ENCODE results near the gene PRMT1. TPM values are rescaled to one million over a fixed set of nuclear protein-coding genes. Genes with fewer than 3 reads are reported as not detected.

PRMT1 gene
- total and polyA plus RNA-seq, 2 of the 13 experiments (the other 11 are each of a cell fraction or from before 2014, with no cell fraction given) = 324 to 374 TPM

DNA sequence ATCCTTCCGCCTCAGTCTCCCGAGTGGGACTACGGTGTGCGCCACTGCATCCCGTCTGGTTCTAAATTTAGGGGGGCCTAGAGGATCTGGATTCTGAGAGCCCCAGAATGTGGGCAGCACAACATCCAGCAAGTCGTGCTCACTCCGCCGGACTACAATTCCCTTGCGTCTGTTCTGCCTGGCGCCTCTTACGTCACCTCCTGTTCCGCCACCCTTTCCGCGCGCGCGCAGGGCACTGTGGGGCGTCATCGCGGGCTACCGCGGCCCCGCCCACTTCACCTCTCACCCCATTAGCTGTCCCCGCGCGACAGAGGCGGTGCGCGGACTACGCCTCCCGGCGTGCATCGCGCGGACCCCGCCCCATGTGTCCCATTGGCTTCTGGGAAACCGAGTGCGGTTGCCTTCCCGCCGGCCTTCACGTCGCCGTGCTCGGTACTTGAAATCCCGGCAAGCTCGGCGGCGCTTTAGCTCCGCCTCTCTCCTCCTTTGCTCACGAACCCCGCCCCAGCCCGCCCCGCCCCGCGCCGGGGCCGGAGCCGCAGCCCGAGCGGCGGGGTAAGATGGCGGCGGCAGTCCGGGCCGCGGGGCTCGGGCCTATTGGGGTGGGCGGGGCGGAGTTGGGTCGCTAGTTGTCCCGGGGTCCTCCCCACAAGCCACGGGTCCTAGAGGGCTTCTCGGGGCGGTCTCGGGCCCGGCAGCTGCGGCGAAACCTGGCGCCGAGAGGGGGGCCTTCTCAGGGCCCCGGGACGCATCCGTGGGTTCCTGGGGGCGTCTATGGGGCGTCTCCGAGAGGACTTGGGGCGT is 35.2 kb upstream of the PRMT1 start, which contains the start of gene SCAF1 (continued):
- TF ChIP-seq POLR2G (IDR thresholded peaks at IDR 0.05; ENCODE audit: low read depth, low read length) = peak; percentile 84
- TF ChIP-seq, protein P1, sequence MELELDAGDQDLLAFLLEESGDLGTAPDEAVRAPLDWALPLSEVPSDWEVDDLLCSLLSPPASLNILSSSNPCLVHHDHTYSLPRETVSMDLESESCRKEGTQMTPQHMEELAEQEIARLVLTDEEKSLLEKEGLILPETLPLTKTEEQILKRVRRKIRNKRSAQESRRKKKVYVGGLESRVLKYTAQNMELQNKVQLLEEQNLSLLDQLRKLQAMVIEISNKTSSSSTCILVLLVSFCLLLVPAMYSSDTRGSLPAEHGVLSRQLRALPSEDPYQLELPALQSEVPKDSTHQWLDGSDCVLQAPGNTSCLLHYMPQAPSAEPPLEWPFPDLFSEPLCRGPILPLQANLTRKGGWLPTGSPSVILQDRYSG (CRISPR knock-in tag; IDR thresholded peaks at IDR 0.05) = peak; percentile 61; the same call in 1 of the 2 replicates
- no peak for TF ChIP-seq ZMYM2 (CRISPR knock-in tag; IDR thresholded peaks at IDR 0.05)
- TF ChIP-seq MXD3 (CRISPR knock-in tag; IDR thresholded peaks at IDR 0.05) = 0 out of 2 replicates have a peak, but pooled peaks have one; percentile 11
- 0 out of 2 replicates have a peak, but pooled peaks have one; percentile 23 for TF ChIP-seq SIX4 (CRISPR knock-in tag; IDR thresholded peaks at IDR 0.05)
- 0 out of 2 replicates have a peak, but pooled peaks have one; percentile 28 for TF ChIP-seq ZNF333 (CRISPR knock-in tag; IDR thresholded peaks at IDR 0.05; ENCODE audit: borderline replicate concordance)
- no peak for TF ChIP-seq FIP1L1 (IDR thresholded peaks at IDR 0.05; ENCODE audit: borderline replicate concordance, insufficient read depth, low read depth, low read length)
- TF ChIP-seq MAZ (IDR thresholded peaks at IDR 0.05; ENCODE audit: borderline replicate concordance, low read depth, low read length) = peak; percentile 66; the same call in 1 of the 2 replicates
- peak; percentile 93 for TF ChIP-seq MAZ (CRISPR knock-in tag; IDR thresholded peaks at IDR 0.05; ENCODE audit: low read depth)
- TF ChIP-seq FOXA1 (IDR thresholded peaks at IDR 0.05) = no peak
- TF ChIP-seq FOXA1 (CRISPR knock-in tag; IDR thresholded peaks at IDR 0.05) = 0 out of 2 replicates have a peak, but pooled peaks have one; percentile 9
- TF ChIP-seq ZNF639 (CRISPR knock-in tag; conservative IDR thresholded peaks at IDR 0.05) = peak; percentile 96
- no peak for TF ChIP-seq STAG1 (CRISPR knock-in tag; IDR thresholded peaks at IDR 0.05)
- TF ChIP-seq TARDBP (CRISPR knock-in tag; IDR thresholded peaks at IDR 0.05) = peak; percentile 96; the same call in 1 of the 2 replicates
- no peak for TF ChIP-seq SMAD9 (CRISPR knock-in tag; IDR thresholded peaks at IDR 0.05)
- peak; percentile 73; the same call in 1 of the 2 replicates for TF ChIP-seq ZSCAN25 (CRISPR knock-in tag; IDR thresholded peaks at IDR 0.05)
- peak; percentile 69 for TF ChIP-seq AGO1 (IDR thresholded peaks at IDR 0.05; ENCODE audit: low read depth, low read length, poor library complexity, severe bottlenecking)
- TF ChIP-seq ZBTB25 (CRISPR knock-in tag; IDR thresholded peaks at IDR 0.05) = peak; percentile 95
- peak; percentile 77 for TF ChIP-seq POLR2AphosphoS5 (IDR thresholded peaks at IDR 0.05; ENCODE audit: low read depth, low read length)
- peak; percentile 96 for TF ChIP-seq GABPA (IDR thresholded peaks at IDR 0.05; ENCODE audit: low read depth, low read length)
- peak; percentile 96 for TF ChIP-seq GABPA (CRISPR knock-in tag; IDR thresholded peaks at IDR 0.05; ENCODE audit: low read depth)
- TF ChIP-seq, protein P2, sequence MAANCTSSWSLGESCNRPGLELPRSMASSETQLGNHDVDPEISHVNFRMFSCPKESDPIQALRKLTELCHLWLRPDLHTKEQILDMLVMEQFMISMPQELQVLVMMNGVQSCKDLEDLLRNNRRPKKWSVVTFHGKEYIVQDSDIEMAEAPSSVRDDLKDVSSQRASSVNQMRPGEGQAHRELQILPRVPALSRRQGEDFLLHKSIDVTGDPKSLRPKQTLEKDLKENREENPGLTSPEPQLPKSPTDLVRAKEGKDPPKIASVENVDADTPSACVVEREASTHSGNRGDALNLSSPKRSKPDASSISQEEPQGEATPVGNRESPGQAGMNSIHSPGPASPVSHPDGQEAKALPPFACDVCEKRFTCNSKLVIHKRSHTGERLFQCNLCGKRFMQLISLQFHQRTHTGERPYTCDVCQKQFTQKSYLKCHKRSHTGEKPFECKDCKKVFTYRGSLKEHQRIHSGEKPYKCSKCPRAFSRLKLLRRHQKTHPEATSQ (CRISPR knock-in tag; IDR thresholded peaks at IDR 0.05; ENCODE audit: borderline replicate concordance) = no peak
- TF ChIP-seq ZNF207 (IDR thresholded peaks at IDR 0.05; ENCODE audit: borderline replicate concordance) = no peak
- peak; percentile 71 for TF ChIP-seq NFYC (CRISPR knock-in tag; IDR thresholded peaks at IDR 0.05)
- TF ChIP-seq ZNF136 (CRISPR knock-in tag; IDR thresholded peaks at IDR 0.05; ENCODE audit: low read depth) = 0 out of 2 replicates have a peak, but pooled peaks have one; percentile 31
- TF ChIP-seq TBL1XR1 (IDR thresholded peaks at IDR 0.05; ENCODE audit: borderline replicate concordance, low read length, partially characterized antibody) = peak; percentile 62

All from HepG2 (cell line).